ENCODE results near the gene GALNT18. TPM values are rescaled to one million over a fixed set of nuclear protein-coding genes. Genes with fewer than 3 reads are reported as not detected.

Gene GALNT18
- total RNA-seq, 1 donor = 4.7 TPM

DNA sequence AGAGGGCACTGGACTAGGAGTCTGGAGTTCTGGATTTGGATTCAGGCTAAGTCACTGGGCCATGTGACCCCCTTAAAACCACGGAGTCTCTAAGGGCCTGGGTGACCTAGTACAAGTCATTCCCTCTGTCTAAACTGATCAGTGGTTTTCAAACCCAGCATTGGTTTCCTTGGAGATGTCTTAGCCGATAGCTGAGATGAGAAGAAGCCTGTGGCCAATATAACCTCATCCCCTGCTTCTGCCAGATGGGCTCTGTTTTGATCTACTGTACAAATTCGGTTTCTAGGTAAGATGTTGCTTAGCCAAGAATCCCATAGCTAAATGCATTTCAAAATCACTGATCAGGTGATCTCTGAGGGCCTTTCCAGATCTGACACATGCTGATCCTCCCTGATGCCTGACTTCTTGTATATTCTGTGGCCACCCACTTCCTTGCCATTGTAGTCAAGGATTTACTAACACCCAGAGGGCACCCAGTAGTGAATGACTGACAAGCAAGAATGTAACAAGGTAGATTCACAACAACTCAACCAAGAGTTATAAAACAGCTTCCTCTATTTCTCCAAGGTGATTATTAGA is 53.1 kb downstream of the GALNT18 start:
- Histone ChIP-seq H4K20me1 (ENCODE audit: insufficient read depth, low read length) (no peaks in the 10 kb centered on the region), H3K79me2 (ENCODE audit: insufficient read depth, low read length) (no peaks in the 10 kb centered on the region), H3K4me1 (ENCODE audit: insufficient read depth, low read length) (peaks cover 8% of the 10 kb centered on the region), H3K27me3 (ENCODE audit: insufficient read depth, low read length) (peaks cover 17% of the 10 kb centered on the region), H3K27ac (ENCODE audit: low read depth, low read length) (no peak overlapping the region), H3K36me3 (ENCODE audit: insufficient read depth, low read length) (no peaks in the 10 kb centered on the region), H3K4me3 (ENCODE audit: insufficient read depth, low read length) (no peak overlapping the region), H3K9me3 (ENCODE audit: low read depth, low read length) (no peaks in the 10 kb centered on the region), H2AFZ (ENCODE audit: low read length) (no peak overlapping the region), H3K4me2 (ENCODE audit: insufficient read depth, low read length) (no peak overlapping the region)
- TF ChIP-seq CTCF (IDR thresholded peaks at IDR 0.05; ENCODE audit: extremely low read depth, low read depth, low read length) = no peak
- no peak for DNase-seq (ENCODE audit: insufficient read length, low spot score, missing footprints)

DNA sequence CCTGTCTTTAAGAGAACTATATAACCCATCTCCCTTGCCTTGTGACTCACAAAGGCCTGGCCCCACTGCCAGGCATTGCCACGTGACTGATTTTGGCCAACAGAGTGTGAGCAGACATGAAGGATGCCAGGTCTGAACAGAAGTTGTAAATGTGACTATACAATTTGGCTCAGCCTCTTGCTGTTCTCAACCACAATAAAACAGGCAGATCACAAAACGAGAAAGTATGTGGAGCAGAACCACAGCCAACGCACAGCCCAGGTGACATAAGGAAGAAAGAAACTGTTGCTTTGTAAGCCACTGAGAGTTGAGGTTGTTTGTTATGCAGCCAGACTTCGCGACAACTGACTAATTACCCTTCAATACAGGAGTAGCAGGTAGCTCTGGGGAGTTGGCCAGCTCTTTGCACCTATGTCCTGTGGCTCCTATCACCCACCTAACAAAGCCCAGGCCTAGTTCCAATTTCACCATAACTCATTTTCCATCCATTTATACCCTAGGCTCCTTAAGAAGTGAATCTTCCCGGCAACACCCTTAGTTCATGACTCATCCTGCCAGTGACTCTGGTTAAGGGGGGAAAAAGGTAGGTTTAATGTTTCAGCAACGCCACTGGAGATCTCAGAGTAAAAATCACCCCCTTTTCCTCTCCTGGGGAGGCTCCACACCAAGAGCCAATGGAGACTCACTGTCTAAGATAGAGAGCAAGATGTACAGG is 53.7 kb downstream of the GALNT18 start:
- H3K27me3 ChIP-seq (ENCODE audit: insufficient read depth, low read length) = peaks cover 24% of the 10 kb centered on the region
- no peaks in the 10 kb centered on the region for H4K20me1 ChIP-seq (ENCODE audit: insufficient read depth, low read length)
- H3K36me3 ChIP-seq (ENCODE audit: insufficient read depth, low read length) = no peaks in the 10 kb centered on the region
- H3K9me3 ChIP-seq (ENCODE audit: low read depth, low read length) = no peaks in the 10 kb centered on the region
- no peak overlapping the region for H2AFZ ChIP-seq (ENCODE audit: low read length)
- H3K4me2 ChIP-seq (ENCODE audit: insufficient read depth, low read length) = no peak overlapping the region
- no peaks in the 10 kb centered on the region for H3K79me2 ChIP-seq (ENCODE audit: insufficient read depth, low read length)
- peak; percentile 52 for DNase-seq (ENCODE audit: insufficient read length, low spot score, missing footprints)
- no peak overlapping the region for H3K4me3 ChIP-seq (ENCODE audit: insufficient read depth, low read length)
- peaks cover 8% of the 10 kb centered on the region for H3K4me1 ChIP-seq (ENCODE audit: insufficient read depth, low read length)
- no peak overlapping the region for H3K27ac ChIP-seq (ENCODE audit: low read depth, low read length)
- TF ChIP-seq CTCF (IDR thresholded peaks at IDR 0.05; ENCODE audit: extremely low read depth, low read depth, low read length) = no peak

- Histone ChIP-seq H3K27ac (ENCODE audit: low read depth, low read length) (no peak overlapping the region), H3K36me3 (ENCODE audit: insufficient read depth, low read length) (no peaks in the 10 kb centered on the region), H3K4me1 (ENCODE audit: insufficient read depth, low read length) (peaks cover 8% of the 10 kb centered on the region), H3K4me3 (ENCODE audit: insufficient read depth, low read length) (no peak overlapping the region), H3K9me3 (ENCODE audit: low read depth, low read length) (no peaks in the 10 kb centered on the region), H2AFZ (ENCODE audit: low read length) (no peak overlapping the region), H4K20me1 (ENCODE audit: insufficient read depth, low read length) (no peaks in the 10 kb centered on the region), H3K79me2 (ENCODE audit: insufficient read depth, low read length) (no peaks in the 10 kb centered on the region), H3K27me3 (ENCODE audit: insufficient read depth, low read length) (peaks cover 24% of the 10 kb centered on the region), H3K4me2 (ENCODE audit: insufficient read depth, low read length) (no peak overlapping the region)
- TF ChIP-seq CTCF (IDR thresholded peaks at IDR 0.05; ENCODE audit: extremely low read depth, low read depth, low read length) = no peak
- DNase-seq (ENCODE audit: insufficient read length, low spot score, missing footprints) = no peak
These were observed 56.2 kb downstream of the GALNT18 start for GRCh38 chr11:11565636-11566035.

GRCh38 chr11:11563200-11563975 is 58.4 kb downstream of the GALNT18 start:
- no peaks in the 10 kb centered on the region for H3K79me2 ChIP-seq (ENCODE audit: insufficient read depth, low read length)
- H3K27me3 ChIP-seq (ENCODE audit: insufficient read depth, low read length) = peaks cover 24% of the 10 kb centered on the region
- H3K27ac ChIP-seq (ENCODE audit: low read depth, low read length) = no peak overlapping the region
- DNase-seq (ENCODE audit: insufficient read length, low spot score, missing footprints) = no peak
- H3K9me3 ChIP-seq (ENCODE audit: low read depth, low read length) = no peaks in the 10 kb centered on the region
- no peak overlapping the region for H2AFZ ChIP-seq (ENCODE audit: low read length)
- H3K4me1 ChIP-seq (ENCODE audit: insufficient read depth, low read length) = peaks cover 4% of the 10 kb centered on the region
- H3K36me3 ChIP-seq (ENCODE audit: insufficient read depth, low read length) = no peaks in the 10 kb centered on the region
- TF ChIP-seq CTCF (IDR thresholded peaks at IDR 0.05; ENCODE audit: extremely low read depth, low read depth, low read length) = no peak
- H4K20me1 ChIP-seq (ENCODE audit: insufficient read depth, low read length) = no peaks in the 10 kb centered on the region
- no peak overlapping the region for H3K4me3 ChIP-seq (ENCODE audit: insufficient read depth, low read length)
- H3K4me2 ChIP-seq (ENCODE audit: insufficient read depth, low read length) = no peak overlapping the region

All from osteoblast (primary cell).